Measurements from ENCODE around the gene OSBPL10.

DNA sequence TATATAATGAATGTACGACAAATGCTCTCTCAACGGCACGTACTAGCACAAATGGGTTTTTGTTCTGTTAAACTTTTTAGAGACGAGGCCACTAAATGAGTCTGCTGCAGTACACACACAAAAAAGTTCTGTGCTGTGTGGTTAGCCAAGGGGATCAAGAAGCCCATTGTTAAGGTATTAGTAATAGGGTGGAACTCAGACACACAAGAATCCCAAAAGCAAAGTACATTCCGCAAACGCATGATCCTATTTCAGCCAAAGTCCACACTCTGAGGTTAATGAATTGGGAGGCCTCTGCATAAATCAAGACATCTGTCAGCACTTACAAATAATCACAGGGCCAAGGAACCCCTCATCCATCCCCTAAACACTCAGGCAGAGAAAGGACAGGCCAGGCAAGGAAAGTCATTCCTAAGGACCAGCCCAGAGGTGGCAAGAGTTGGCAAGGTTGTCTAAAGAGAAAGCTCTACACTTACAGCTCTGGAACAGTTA lies 12.1 kb downstream of the OSBPL10 start:
- TF ChIP-seq, protein P1, sequence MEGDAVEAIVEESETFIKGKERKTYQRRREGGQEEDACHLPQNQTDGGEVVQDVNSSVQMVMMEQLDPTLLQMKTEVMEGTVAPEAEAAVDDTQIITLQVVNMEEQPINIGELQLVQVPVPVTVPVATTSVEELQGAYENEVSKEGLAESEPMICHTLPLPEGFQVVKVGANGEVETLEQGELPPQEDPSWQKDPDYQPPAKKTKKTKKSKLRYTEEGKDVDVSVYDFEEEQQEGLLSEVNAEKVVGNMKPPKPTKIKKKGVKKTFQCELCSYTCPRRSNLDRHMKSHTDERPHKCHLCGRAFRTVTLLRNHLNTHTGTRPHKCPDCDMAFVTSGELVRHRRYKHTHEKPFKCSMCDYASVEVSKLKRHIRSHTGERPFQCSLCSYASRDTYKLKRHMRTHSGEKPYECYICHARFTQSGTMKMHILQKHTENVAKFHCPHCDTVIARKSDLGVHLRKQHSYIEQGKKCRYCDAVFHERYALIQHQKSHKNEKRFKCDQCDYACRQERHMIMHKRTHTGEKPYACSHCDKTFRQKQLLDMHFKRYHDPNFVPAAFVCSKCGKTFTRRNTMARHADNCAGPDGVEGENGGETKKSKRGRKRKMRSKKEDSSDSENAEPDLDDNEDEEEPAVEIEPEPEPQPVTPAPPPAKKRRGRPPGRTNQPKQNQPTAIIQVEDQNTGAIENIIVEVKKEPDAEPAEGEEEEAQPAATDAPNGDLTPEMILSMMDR (IDR thresholded peaks at IDR 0.05; ENCODE audit: low read depth, low read length), result no peak
- no peak for TF ChIP-seq EZH2phosphoT487 (IDR thresholded peaks at IDR 0.05; ENCODE audit: low read depth)
